Suprapubic skin (tissue), 4 donors: Measurements from ENCODE around the gene COG1. TPM values are rescaled to one million over a fixed set of nuclear protein-coding genes. Genes with fewer than 3 reads are reported as not detected.
A peak's percentile ranks its signal among the peaks of the same experiment; 100 is the strongest.

Source experiments
- DNase-seq, 2 donors: peaks; one replicate each; pipeline ENCODE4 v3.0.0-alpha.2; 2019; ENCODE audit warnings: low spot score in 2 of 2
- H3K27ac ChIP-seq: fragments of 200-600 bp; sonication (generic); one replicate; pipeline ENCODE4 v1.5.1; 2019
- H3K27me3 ChIP-seq: fragments of 200-600 bp; sonication (generic); one replicate; pipeline ENCODE4 v1.5.1; 2019
- H3K36me3 ChIP-seq: fragments of 200-600 bp; sonication (generic); one replicate; pipeline ENCODE4 v1.5.1; 2019
- H3K4me1 ChIP-seq: fragments of 200-600 bp; sonication (generic); one replicate; pipeline ENCODE4 v1.5.1; 2019
- H3K4me3 ChIP-seq: fragments of 200-600 bp; sonication (generic); one replicate; pipeline ENCODE4 v1.5.1; 2019; ENCODE audit warnings: mild to moderate bottlenecking
- H3K9me3 ChIP-seq: fragments of 200-600 bp; sonication (generic); one replicate; pipeline ENCODE4 v1.5.1; 2019
- CTCF ChIP-seq, 2 donors: fragments of 200-600 bp in 1 of 2; fragments of 450-650 bp in 1 of 2; sonication (generic) in 1 of 2; IDR thresholded peaks; one replicate each; pipeline ENCODE4 v1.5.1; 2016 to 2019; ENCODE audit warnings: antibody characterized with exemption in 2 of 2, mild to moderate bottlenecking in 1 of 2, moderate library complexity in 1 of 2
- EP300 ChIP-seq: sonication (generic); formaldehyde crosslinking; IDR thresholded peaks from one replicate; pipeline ENCODE4 v1.6.1; 2017; ENCODE audit warnings: antibody characterized with exemption
- POLR2A ChIP-seq, 2 donors: fragments of 450-650 bp; IDR thresholded peaks; one replicate each; pipeline ENCODE4 v1.6.1; 2017; ENCODE audit warnings: antibody characterized with exemption in 2 of 2, mild to moderate bottlenecking in 2 of 2, moderate library complexity in 2 of 2
- POLR2AphosphoS5 ChIP-seq, 3 donors: sonication (generic); formaldehyde crosslinking; IDR thresholded peaks; one replicate each; pipeline ENCODE4 v1.6.1; 2017; ENCODE audit warnings: antibody characterized with exemption in 3 of 3
- WGBS: methylation state at CpG from one replicate; pipeline ENCODE4 v1.1.5; 2018; 5-methylcytosine and 5-hydroxymethylcytosine counted together
- total RNA-seq, 4 donors: library from RNA; depleted of rRNA; stranded (reverse); fragments of >200 nt; gene quantifications; one replicate each; pipeline ENCODE4 v1.1.0, GENCODE V29; 2016

The COG1 gene
- total RNA-seq, 4 donors from 2014 or later: 17.9 to 65.8 (median 23.8) TPM

GRCh38 chr17:73232587-73233373, 39.9 kb downstream of the COG1 start:
- WGBS: under 1% methylated on average over 42 of the region's 48 CpGs
- no peak for TF ChIP-seq POLR2AphosphoS5 (IDR thresholded peaks at IDR 0.05)
- no peak for TF ChIP-seq CTCF (IDR thresholded peaks at IDR 0.05)
- no peak for TF ChIP-seq EP300
- TF ChIP-seq POLR2A (IDR thresholded peaks at IDR 0.05): no peak

GRCh38 chr17:73234736-73235135, 41.9 kb downstream of the COG1 start:
- Histone ChIP-seq H3K4me1 (peaks cover 30% of the 10 kb centered on the region), H3K9me3 (no peaks in the 10 kb centered on the region), H3K27ac (no peak overlapping the region), H3K4me3 (no peak overlapping the region), H3K27me3 (no peaks in the 10 kb centered on the region), H3K36me3 (peaks cover 18% of the 10 kb centered on the region)
- DNase-seq: no peak
- TF ChIP-seq POLR2A (IDR thresholded peaks at IDR 0.05) (no peak), EP300 (no peak), CTCF (IDR thresholded peaks at IDR 0.05) (no peak), POLR2AphosphoS5 (IDR thresholded peaks at IDR 0.05) (no peak)
- 93% methylated on average over 10 of the region's 10 CpGs for WGBS

More at GRCh38 chr17:73232587-73233373, 39.9 kb downstream of the COG1 start:
- no peaks in the 10 kb centered on the region for H3K9me3 ChIP-seq
- H3K27ac ChIP-seq: peak overlapping the region; percentile 88
- peaks cover 43% of the 10 kb centered on the region for H3K4me1 ChIP-seq
- peak; percentile 77 to 84 for DNase-seq
- H3K36me3 ChIP-seq: peaks cover 18% of the 10 kb centered on the region
- H3K4me3 ChIP-seq: peak overlapping the region; percentile 90
- H3K27me3 ChIP-seq: no peaks in the 10 kb centered on the region

GRCh38 chr17:73237714-73238113, 44.9 kb downstream of the COG1 start:
- no peaks in the 10 kb centered on the region for H3K27me3 ChIP-seq
- no peak for DNase-seq
- no peaks in the 10 kb centered on the region for H3K9me3 ChIP-seq
- WGBS: 72% methylated on average over 6 of the region's 6 CpGs
- peaks cover 13% of the 10 kb centered on the region for H3K4me1 ChIP-seq
- H3K4me3 ChIP-seq: no peak overlapping the region
- no peak overlapping the region for H3K27ac ChIP-seq
- TF ChIP-seq EP300: no peak
- TF ChIP-seq POLR2AphosphoS5 (IDR thresholded peaks at IDR 0.05): no peak
- no peak for TF ChIP-seq CTCF (IDR thresholded peaks at IDR 0.05)
- no peak for TF ChIP-seq POLR2A (IDR thresholded peaks at IDR 0.05)
- H3K36me3 ChIP-seq: peaks cover 18% of the 10 kb centered on the region

- TF ChIP-seq POLR2AphosphoS5 (IDR thresholded peaks at IDR 0.05): no peak
- TF ChIP-seq EP300: no peak
- no peak for TF ChIP-seq POLR2A (IDR thresholded peaks at IDR 0.05)
- TF ChIP-seq CTCF (IDR thresholded peaks at IDR 0.05): no peak
- H3K9me3 ChIP-seq: no peaks in the 10 kb centered on the region
- H3K4me3 ChIP-seq: no peak overlapping the region
- H3K27me3 ChIP-seq: no peaks in the 10 kb centered on the region
- H3K36me3 ChIP-seq: peaks cover 22% of the 10 kb centered on the region
- DNase-seq: no peak
- WGBS: 60% methylated on average over 2 of the region's 2 CpGs
- no peak overlapping the region for H3K27ac ChIP-seq
- peaks cover 4% of the 10 kb centered on the region for H3K4me1 ChIP-seq
Measured at GRCh38 chr17:73240561-73240960, 47.7 kb downstream of the COG1 start.

- Histone ChIP-seq H3K4me3 (no peak overlapping the region), H3K27ac (no peak overlapping the region), H3K4me1 (no peaks in the 10 kb centered on the region), H3K27me3 (no peaks in the 10 kb centered on the region), H3K36me3 (peaks cover 45% of the 10 kb centered on the region), H3K9me3 (no peaks in the 10 kb centered on the region)
- DNase-seq: no peak
- TF ChIP-seq POLR2A (IDR thresholded peaks at IDR 0.05) (no peak), CTCF (IDR thresholded peaks at IDR 0.05) (no peak), EP300 (no peak), POLR2AphosphoS5 (IDR thresholded peaks at IDR 0.05) (no peak)
- 84% methylated on average over 2 of the region's 2 CpGs for WGBS
Measured at GRCh38 chr17:73247726-73248125, 54.9 kb downstream of the COG1 start.
